Prostate gland (tissue), 2 donors: Measurements from ENCODE around the gene RIMKLA.

ENCODE experiments used
- POLR2AphosphoS5 ChIP-seq: sonication (generic); formaldehyde crosslinking; IDR thresholded peaks from one replicate; pipeline ENCODE4 v1.6.1; 2017; ENCODE audit warnings: antibody characterized with exemption
- TF ChIP-seq, protein P1 (sequence below), 4 experiments: fragments of 200-600 bp in 2 of 4; fragments of 450-650 bp in 2 of 4; sonication (generic) in 2 of 4; IDR thresholded peaks; 1 replicate in 3 of 4; 2 replicates in 1 of 4; pipeline ENCODE4 v1.5.1; 2016 to 2019; ENCODE audit warnings: antibody characterized with exemption in 4 of 4, mild to moderate bottlenecking in 2 of 4, moderate library complexity in 2 of 4

DNA sequence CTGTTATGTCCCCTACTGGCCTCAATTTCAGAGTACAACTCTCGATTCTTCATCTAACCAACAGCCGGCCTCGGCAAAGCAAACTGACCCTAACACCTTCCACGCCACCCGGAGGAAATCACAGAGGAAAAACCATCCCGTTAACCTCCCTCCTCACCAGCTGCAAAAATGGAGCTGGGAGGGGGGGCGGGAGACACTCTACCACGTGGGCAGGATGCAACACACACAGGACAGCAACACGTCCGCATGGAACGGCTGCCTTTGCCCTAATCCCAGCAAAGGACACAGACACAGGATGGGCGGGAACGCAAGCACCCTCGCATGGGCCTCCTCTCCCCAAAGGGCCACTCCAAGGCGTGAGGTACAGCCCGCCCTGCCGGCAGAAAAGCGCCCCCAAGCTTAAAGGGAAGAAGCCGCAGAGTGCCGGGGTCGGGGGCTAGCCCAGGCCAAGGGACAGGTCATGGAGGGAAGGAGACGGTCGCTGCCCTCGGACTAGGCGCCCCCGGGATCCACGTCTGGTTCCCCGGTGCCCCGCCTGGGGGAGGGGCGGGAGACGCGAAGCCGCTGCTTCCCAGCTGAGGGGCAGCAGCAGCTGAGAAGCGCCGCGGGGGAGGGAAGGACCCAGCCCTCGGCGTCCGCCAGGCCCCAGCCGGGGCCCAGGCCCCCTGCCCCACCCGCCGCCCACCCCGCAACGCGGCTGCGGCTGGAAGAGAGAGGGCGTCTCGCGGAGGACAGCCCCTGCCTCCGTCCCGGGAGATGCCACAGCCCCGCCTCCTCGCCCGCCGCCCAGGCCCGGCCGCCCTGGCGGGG lies 46.1 kb upstream of the RIMKLA start:
- TF ChIP-seq, protein P1, sequence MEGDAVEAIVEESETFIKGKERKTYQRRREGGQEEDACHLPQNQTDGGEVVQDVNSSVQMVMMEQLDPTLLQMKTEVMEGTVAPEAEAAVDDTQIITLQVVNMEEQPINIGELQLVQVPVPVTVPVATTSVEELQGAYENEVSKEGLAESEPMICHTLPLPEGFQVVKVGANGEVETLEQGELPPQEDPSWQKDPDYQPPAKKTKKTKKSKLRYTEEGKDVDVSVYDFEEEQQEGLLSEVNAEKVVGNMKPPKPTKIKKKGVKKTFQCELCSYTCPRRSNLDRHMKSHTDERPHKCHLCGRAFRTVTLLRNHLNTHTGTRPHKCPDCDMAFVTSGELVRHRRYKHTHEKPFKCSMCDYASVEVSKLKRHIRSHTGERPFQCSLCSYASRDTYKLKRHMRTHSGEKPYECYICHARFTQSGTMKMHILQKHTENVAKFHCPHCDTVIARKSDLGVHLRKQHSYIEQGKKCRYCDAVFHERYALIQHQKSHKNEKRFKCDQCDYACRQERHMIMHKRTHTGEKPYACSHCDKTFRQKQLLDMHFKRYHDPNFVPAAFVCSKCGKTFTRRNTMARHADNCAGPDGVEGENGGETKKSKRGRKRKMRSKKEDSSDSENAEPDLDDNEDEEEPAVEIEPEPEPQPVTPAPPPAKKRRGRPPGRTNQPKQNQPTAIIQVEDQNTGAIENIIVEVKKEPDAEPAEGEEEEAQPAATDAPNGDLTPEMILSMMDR (IDR thresholded peaks at IDR 0.05), result peak in 1 of 4 experiments; percentile 11
- TF ChIP-seq POLR2AphosphoS5, result peak; percentile 26
